Peyer's patch (tissue), 4 donors: Measurements from ENCODE around the gene SOX21. TPM values are rescaled to one million over a fixed set of nuclear protein-coding genes. Genes with fewer than 3 reads are reported as not detected.

Source experiments
- DNase-seq, 3 donors: peaks; one replicate each; pipeline ENCODE4 v3.0.0-alpha.2; 2017 to 2019
- H3K27ac ChIP-seq, 4 donors: fragments of 200-600 bp; sonication (generic); one replicate each; pipeline ENCODE4 v1.5.1; 2016 to 2019
- H3K27me3 ChIP-seq, 2 donors: fragments of 200-600 bp; sonication (generic); one replicate each; pipeline ENCODE4 v1.5.1; 2019
- H3K36me3 ChIP-seq, 3 donors: fragments of 200-600 bp; sonication (generic); one replicate each; pipeline ENCODE4 v1.5.1; 2016 to 2019
- H3K4me1 ChIP-seq, 4 donors: fragments of 200-600 bp; sonication (generic); one replicate each; pipeline ENCODE4 v1.5.1; 2016 to 2019
- H3K4me3 ChIP-seq, 4 donors: fragments of 200-600 bp; sonication (generic); 1 replicate in 3 of 4; 2 replicates in 1 of 4; pipeline ENCODE4 v1.5.1; 2016 to 2019; ENCODE audit warnings: mild to moderate bottlenecking in 1 of 4
- H3K9me3 ChIP-seq, 4 donors: fragments of 200-600 bp; sonication (generic); one replicate each; pipeline ENCODE4 v1.5.1; 2016 to 2019; ENCODE audit warnings: mild to moderate bottlenecking in 1 of 4
- CTCF ChIP-seq, 6 experiments: fragments of 450-650 bp in 4 of 6; fragments of 200-600 bp in 2 of 6; sonication (generic) in 1 of 6; IDR thresholded peaks; one replicate each; pipeline ENCODE4 v1.5.1; 2017 to 2019; ENCODE audit warnings: antibody characterized with exemption in 6 of 6, mild to moderate bottlenecking in 3 of 6, moderate library complexity in 1 of 6
- POLR2A ChIP-seq, 2 donors: fragments of 450-650 bp; IDR thresholded peaks; one replicate each; pipeline ENCODE4 v1.5.1; 2017; ENCODE audit warnings: antibody characterized with exemption in 2 of 2, mild to moderate bottlenecking in 2 of 2, moderate library complexity in 2 of 2
- total RNA-seq, 4 donors: library from RNA; depleted of rRNA; stranded (reverse); fragments of >200 nt; gene quantifications; one replicate each; pipeline ENCODE4 v1.1.0, GENCODE V29; 2016

Gene SOX21
- total RNA-seq, 4 donors from 2014 or later: not detected

DNA sequence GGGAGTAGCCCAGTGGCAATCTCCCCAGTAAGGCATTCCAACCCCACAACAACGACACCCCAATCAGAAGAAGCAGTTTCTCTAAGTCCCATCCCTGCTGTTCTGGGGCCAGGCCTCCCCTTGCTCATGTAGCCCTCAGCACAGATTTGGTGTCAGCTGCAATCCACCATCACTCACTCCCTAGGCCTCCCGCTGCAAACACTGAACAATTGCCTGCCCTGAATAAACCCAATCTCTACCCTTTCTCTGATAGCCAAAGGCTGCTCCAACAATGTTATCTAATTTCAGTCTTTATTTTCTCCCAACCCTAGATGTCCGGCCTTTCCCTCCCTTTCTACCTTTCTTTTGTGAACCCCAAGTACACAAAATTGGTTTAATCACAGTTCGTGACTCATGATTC lies 5.6 kb upstream of the SOX21 start:
- Histone ChIP-seq H3K4me1 (peaks cover 0 to 8% (median 0%) of the 10 kb centered on the region in 4 donors), H3K4me3 (no peak overlapping the region), H3K27ac (no peak overlapping the region), H3K9me3 (no peaks in the 10 kb centered on the region), H3K27me3 (peaks cover 0 to 9% of the 10 kb centered on the region in 2 donors), H3K36me3 (no peaks in the 10 kb centered on the region)
- no peak for TF ChIP-seq CTCF (IDR thresholded peaks at IDR 0.05)
- no peak for TF ChIP-seq POLR2A (IDR thresholded peaks at IDR 0.05)
- no peak for DNase-seq

- H3K9me3 ChIP-seq: no peaks in the 10 kb centered on the region
- no peaks in the 10 kb centered on the region for H3K36me3 ChIP-seq
- no peak for TF ChIP-seq CTCF (IDR thresholded peaks at IDR 0.05)
- peaks cover 0 to 26% of the 10 kb centered on the region in 2 donors for H3K27me3 ChIP-seq
- no peak for DNase-seq
- H3K4me3 ChIP-seq: no peak overlapping the region
- peaks cover 0 to 25% (median 5%) of the 10 kb centered on the region in 4 donors for H3K4me1 ChIP-seq
- no peak overlapping the region for H3K27ac ChIP-seq
These were observed 3.7 kb upstream of the SOX21 start for GRCh38 chr13:94716016-94716415.

GRCh38 chr13:94713561-94714182 lies 1.3 kb upstream of the SOX21 start:
- Histone ChIP-seq H3K4me1 (peaks cover 0 to 31% (median 5%) of the 10 kb centered on the region in 4 donors), H3K9me3 (no peaks in the 10 kb centered on the region), H3K36me3 (no peaks in the 10 kb centered on the region), H3K27me3 (peaks cover 0 to 39% of the 10 kb centered on the region in 2 donors), H3K27ac (no peak overlapping the region), H3K4me3 (no peak overlapping the region)
- TF ChIP-seq CTCF (IDR thresholded peaks at IDR 0.05) (no peak), POLR2A (IDR thresholded peaks at IDR 0.05) (no peak)
- DNase-seq: no peak

GRCh38 chr13:94712812-94713560 lies 641 bp upstream of the SOX21 start:
- Histone ChIP-seq H3K27ac (no peak overlapping the region), H3K27me3 (peaks cover 0 to 44% of the 10 kb centered on the region in 2 donors), H3K36me3 (no peaks in the 10 kb centered on the region), H3K4me1 (peaks cover 0 to 31% (median 5%) of the 10 kb centered on the region in 4 donors), H3K9me3 (no peaks in the 10 kb centered on the region), H3K4me3 (peak overlapping the region in 2 of 4 donors; percentile 11 to 34)
- DNase-seq: no peak
- TF ChIP-seq CTCF (IDR thresholded peaks at IDR 0.05) (no peak), POLR2A (IDR thresholded peaks at IDR 0.05) (no peak)

DNA sequence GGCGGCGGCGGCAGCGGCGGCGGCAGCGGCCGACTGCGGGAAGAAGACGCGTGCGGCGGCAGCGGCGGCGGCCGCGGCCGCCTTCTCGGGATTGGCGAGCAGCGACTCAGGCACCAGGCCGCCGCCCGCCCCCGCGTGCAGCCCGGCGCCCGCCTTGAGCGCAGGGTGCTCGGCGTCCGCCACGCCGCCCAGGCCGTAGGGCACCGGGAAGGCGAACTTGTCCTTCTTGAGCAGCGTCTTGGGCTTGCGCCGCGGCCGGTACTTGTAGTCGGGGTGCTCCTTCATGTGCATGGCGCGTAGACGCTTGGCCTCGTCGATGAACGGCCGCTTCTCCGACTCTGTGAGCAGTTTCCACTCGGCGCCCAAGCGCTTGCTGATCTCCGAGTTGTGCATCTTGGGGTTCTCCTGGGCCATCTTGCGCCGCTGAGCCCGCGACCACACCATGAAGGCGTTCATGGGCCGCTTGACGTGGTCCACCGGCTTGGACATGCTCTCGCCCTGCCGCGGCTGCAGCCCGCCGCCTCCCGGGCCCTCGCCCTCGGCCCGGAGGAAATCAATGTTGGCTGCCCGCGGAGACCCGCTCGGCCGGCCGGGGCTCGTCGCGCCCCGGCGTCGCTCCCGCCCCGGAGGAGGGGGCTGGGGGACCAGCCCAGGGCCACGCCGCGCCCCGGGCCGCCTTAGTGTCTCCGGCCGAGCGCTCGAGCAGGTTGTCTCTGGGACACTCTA lies 621 bp downstream of the SOX21 start:
- Histone ChIP-seq H3K36me3 (no peaks in the 10 kb centered on the region), H3K27ac (no peak overlapping the region), H3K27me3 (peaks cover 0 to 57% of the 10 kb centered on the region in 2 donors), H3K4me3 (peak overlapping the region in 3 of 4 donors; percentile 24 to 38 (median 34)), H3K4me1 (peaks cover 0 to 38% (median 5%) of the 10 kb centered on the region in 4 donors), H3K9me3 (no peaks in the 10 kb centered on the region)
- TF ChIP-seq CTCF (IDR thresholded peaks at IDR 0.05): no peak
- no peak for TF ChIP-seq POLR2A (IDR thresholded peaks at IDR 0.05)
- no peak for DNase-seq
